GM18519 (cell line): Measurements from ENCODE around the gene PHF19.

Experiments used
- ATAC-seq: cut with Tn5 transposase; IDR thresholded peaks from one replicate; pipeline ENCODE4 v1.9.1; 2021; ENCODE audit warnings: mild to moderate bottlenecking, moderate library complexity; ENCODE audit not compliant: unreplicated experiment, low FRiP score

Gene PHF19

DNA sequence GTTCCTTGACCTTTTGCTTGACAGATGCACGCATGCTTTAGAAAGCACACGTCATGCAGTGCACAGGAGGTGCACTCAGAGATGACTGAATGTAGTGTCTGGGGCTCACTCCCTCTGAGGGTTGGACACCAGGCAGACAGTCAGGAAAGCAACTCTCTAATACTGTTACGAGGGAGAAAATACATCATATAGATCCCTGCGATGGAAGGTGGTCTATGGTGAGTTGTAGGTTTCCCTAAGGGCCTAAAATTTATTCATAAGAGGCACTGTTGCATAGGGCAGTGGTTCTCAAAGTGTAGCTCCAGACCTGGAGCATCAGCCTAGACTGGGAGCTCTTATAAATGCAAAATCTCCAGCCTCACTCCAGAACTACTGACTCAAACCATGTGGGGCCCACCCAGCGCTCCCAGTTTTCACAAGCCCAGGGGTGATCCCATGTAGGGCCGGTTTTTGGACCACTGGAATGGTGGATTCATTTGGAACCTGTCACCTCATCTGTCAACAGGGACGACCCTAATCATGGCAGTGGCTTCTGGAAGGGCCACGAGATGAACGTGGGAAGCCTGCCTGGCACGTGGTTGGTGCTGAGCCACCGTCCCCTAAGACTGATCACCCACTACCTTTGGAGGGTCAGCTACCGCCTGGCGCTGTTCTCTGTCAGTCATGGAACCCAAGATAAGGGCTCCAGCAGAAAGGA, 16.8 kb upstream of the PHF19 start:
- ATAC-seq: no peak

DNA sequence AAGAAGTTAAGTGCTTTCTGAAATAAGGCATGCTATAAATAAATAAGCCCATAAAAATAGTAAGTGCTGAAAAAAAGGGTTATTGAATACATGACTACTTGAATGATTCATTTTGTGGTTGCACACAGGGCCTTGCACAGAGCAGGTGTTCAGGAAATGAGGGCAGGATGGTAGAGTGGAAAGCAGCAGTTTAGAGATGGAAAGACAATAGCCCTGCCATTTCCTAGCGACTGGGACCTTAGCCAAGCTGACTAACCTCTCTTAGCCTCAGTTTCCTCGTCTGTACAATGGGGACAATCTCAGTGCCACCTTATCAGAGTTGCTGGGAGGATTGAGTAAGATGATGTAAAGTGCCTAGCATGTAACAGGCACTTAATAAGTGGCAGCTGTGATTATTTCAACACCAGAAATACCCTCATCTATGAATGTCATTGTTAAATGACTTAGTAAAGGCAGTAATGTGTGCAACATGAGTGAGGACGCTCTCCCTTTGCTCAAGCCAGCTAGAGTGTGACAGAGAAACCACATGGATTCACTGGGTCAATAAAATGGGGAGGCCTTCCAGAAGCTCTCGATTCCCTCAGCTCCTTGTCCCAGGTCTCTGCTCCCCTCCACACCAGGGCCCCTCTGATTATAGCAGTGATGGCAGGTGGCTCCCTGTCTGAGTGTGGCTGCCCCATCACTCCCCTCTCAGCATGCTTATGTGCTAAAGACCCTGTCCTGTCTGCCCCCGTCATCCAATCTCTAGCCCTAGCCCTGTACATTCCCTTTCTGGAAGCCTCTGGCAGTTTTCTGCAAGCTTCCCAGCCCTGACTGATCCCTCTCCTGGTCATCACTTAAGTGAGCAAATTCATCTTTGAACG, 16.0 kb upstream of the PHF19 start:
- ATAC-seq: peak; percentile 56

DNA sequence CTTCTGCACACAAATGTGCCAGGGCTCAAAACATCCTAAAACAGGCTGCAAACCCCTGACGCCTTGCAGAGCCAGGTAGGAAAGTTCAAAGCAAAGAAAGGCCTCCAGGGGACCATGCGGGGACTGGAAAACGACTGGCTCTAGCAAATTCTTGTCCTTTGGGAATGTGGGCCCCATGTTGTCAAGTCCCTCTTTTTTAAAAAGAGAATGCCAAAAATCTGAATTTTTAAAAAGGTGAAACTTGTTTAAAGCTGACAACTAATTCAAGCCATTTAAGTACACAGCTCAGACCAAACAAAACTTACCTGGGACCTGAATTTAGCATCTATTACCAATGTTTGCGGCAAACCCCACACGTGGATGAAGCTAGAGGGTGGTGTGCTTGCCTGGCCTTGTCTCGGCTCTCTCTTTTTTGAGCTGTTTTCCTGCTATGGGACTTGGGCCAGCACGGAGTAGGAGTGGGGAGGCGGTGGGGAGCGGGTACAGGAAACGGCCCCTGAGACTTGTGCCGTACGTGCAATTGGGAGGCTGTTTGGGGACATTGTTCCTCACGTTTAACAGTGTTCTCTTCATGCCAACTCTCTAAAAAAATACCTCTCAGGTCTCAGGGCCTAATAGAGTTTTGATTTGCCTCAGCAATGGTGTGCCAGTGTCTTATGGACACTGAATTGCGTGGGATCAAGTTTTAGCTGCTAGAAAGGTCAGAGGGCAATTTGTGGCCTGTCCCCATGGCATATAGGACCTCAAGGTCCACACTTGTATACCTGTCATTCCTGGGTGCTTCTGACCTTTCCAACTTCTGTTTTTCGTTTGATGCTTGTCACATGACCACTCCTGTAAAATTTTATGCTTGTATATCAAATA, 15.1 kb upstream of the PHF19 start:
- peak; percentile 14 for ATAC-seq

DNA sequence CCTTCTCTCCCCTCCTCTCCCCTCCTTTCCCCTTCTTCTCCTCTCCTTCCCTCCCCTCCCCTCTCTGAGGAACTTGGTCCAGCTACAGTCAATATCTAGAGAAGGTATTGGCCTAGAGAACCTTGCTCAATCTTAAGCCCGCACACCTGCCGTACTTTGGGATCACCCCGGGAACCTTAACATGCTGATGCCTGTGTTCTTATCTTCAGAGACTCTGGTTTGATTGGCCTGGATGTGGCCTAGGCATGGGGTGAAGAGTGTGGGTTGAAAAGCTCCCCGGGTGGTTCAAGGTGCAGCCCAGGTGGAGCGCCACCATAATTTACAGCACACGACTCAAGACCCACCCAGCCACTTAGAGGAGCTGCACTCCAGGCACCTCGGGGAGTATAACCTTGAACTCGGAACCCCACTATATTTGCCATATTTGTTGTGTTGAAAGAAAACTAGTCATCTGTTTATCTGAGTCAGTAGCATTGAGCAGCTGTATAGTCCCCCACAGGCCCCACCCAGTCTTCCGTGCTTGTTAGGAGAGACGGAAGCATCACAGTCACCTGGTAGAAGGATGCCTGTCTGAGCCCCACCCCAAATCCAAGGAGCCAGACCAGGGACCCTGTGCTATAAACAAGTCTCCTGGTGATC, 14.4 kb upstream of the PHF19 start:
- ATAC-seq: no peak

DNA sequence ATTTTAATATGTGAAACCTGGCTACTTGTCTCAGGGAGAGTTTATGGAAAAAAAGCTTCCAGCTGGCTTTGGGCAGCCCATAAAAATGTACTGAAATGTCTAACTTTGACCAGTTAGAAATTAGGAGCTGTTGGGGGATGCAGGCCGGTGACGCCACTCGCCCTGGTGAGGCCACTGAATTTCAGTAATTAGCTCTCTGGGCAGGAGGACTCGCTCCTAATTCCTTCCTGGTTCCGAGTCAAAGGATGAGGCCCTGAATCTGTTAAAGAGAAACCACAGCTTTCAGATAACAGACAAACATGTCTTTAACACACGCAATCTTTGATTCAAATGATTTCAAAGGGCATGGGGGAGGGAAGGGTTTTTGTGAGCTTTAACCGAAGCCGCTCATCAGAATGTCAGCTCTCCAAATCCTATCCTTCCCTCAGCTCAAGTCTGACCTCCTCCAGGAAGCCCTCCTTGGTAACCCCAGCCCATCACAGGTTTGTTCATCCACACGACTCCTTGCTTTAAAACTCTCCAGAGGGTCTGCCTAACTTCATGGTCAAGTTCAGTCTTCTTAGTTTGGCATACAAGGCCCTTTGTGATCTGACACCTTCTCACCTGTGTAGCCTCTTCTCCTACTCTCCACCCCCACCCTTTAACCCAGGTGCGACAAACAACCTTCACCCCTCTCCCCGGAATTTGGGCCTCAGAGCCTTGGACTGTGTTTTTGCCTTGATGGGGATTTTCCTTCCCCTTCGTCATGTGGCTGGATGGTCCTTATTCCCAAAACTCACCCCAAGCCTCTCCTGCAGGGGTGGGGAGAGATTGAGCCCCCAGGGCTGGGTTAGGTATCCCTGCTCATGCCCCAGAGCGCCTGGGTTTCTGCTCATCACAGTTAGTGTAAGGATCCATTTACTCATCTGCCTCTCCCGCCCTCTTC, 13.6 kb upstream of the PHF19 start:
- ATAC-seq: no peak

GRCh38 chr9:120889606-120890271, 12.8 kb upstream of the PHF19 start:
- ATAC-seq: no peak

DNA sequence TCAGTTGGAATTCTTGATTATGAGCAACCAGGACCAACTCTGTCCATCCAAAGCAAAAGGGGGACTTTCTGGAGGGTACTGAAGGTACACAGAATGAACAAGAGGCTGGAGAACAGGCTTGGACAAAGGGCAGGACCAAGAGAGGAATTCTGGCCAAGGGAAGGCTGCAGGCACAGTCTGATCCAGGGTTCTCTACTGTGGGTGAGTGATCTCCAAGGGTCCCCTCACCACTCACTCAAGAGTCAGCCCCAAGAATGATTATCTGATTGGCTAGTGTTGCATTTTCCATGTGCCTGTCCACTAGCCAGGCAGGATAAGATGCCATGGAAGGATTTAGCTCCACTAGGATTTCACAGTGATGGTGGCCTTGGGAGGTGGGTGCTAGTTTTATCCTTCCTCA, 11.6 kb upstream of the PHF19 start:
- ATAC-seq: no peak

- no peak for ATAC-seq
Observed at GRCh38 chr9:120886490-120886967, 9.5 kb upstream of the PHF19 start.

- no peak for ATAC-seq
Observed at GRCh38 chr9:120885958-120886357, 9.0 kb upstream of the PHF19 start.

DNA sequence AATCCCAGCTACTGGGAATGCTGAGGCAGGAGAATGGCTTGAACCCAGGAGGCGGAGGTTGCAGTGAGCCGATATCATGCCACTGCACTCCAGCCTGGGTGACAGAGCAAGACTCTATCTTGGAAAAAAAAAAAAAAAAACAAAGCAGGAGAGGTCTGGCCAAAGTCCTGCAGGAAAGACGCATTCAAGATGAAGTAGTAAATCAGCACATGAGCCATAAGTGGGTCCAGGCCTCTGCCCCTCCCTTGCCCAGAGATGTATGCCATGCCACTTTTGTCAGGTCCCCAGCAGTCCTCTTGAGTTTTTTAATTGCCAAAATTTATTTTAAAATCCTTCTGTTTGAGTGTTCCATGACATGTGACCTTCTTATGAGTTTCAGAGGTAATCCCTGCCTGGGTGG, 8.5 kb upstream of the PHF19 start:
- no peak for ATAC-seq

DNA sequence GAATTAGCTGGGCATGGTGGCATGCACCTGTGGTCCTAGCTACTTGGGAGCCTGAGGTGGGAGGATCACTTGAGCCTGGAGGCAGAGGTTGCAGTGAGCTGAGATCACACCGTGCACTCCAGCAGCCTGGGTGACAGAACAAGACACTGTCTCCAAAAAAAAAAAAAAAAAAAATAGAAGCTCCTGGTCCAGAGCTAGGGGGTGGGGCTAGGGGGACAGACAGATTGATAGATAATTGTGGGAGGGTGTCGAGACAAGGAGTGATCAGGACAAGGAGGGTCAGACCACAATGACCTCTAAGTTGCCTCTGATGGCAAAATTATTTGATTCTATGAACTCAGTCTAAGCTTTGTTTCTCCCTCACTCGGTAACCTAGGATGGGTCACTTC, 6.6 kb upstream of the PHF19 start:
- ATAC-seq: no peak

DNA sequence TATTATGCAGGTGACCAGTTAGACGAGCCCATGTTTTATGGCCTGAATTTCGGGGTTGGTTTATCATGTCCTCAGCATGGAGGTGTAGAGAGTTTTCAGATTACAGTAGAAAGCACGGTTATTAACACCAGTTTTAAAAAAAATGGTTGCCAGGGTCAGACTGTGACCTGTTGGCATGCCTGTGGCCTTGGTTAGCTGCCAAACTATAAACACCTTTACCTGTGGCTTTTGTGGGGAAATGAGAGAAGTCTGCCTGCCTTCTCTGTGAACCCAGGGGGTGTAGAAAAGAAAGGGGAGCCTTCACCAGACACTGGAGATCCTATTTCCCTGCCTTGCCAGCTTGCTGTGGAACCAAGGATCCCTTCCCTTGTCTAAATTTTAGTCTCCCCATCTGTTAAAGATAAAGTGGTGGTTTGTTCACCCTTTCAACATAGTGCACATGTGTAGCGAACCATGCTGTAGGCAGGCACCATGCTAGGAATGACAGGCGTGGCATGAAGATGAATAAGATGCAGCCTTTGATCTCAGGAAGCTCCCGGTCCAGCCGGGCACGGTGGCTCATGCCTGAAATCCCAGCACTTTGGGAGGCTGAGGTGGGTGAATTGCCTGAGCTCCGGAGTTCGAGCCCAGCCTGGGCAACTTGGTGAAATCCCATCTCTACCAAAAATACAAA, 6.1 kb upstream of the PHF19 start:
- ATAC-seq: no peak

GRCh38 chr9:120879446-120879845, 2.5 kb upstream of the PHF19 start:
- no peak for ATAC-seq

DNA sequence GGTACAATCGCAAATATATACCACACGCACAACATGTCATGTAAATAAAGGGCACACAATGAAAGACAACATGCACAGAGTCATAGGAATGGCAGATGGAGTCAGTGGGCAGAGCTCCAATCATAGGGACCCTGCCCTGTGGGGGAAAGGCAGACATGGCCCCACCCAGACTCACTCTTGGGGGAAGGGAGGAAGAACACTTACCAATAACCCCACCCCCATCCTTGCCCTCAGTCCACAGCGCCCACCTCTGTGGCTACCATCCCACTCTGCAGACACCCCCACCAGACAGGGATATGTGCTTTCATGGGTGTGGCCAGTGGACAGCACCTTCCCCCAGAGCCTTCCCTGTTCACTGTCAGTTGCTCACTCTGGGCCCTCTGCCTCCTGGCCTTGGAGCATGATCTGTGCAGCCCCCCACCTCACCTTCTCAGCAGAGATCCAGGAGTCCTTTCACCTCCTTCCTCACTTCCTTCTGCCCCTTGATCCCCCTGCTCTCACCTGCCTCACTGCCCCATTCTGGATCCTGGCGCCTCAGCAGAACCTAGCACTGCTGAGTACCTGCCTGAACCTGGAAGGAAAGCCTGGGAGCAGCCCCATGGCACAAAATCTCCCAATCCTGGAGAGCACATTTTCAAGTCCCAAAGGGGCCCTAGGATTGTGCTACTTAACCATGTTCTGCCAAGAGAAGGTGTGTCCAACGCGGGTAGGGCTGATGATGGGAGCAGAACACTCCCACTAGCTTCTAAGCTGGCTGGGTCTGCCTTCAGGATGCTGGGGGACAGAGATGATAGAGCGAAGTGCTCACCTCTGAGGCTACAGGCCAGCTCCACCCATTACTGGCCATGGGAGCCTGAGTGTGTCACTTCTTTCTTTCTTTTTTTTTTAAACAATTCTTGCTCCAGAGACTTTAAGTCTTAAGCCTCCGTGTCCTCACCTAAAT, 1.5 kb upstream of the PHF19 start:
- no peak for ATAC-seq

- no peak for ATAC-seq
Observed at GRCh38 chr9:120877276-120878034, 467 bp upstream of the PHF19 start.
